ENCODE results near the gene SRCAP.

DNA sequence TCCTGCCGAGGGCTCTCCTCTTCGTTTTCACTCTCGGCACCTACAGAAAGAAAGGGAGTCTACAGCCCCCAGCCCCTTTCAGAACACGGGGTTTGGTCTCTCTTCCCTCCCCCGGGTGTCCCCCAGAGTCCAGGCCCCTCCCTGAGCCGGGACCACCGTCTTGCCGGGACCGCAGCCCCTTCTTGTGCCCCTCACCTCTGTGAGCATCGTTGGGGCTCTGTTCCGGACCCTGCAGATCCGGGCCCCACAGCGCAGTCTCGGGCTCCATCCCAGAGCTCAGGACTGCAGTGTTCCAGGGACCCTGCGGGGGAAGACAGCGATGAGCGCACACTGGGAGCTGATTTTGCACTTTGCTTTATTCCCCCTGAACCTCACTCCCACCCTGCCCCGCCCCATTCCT, 85.2 kb downstream of the SRCAP start:
- no peak for TF ChIP-seq POLR2A (IDR thresholded peaks at IDR 0.05)
- TF ChIP-seq, protein P1, sequence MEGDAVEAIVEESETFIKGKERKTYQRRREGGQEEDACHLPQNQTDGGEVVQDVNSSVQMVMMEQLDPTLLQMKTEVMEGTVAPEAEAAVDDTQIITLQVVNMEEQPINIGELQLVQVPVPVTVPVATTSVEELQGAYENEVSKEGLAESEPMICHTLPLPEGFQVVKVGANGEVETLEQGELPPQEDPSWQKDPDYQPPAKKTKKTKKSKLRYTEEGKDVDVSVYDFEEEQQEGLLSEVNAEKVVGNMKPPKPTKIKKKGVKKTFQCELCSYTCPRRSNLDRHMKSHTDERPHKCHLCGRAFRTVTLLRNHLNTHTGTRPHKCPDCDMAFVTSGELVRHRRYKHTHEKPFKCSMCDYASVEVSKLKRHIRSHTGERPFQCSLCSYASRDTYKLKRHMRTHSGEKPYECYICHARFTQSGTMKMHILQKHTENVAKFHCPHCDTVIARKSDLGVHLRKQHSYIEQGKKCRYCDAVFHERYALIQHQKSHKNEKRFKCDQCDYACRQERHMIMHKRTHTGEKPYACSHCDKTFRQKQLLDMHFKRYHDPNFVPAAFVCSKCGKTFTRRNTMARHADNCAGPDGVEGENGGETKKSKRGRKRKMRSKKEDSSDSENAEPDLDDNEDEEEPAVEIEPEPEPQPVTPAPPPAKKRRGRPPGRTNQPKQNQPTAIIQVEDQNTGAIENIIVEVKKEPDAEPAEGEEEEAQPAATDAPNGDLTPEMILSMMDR (IDR thresholded peaks at IDR 0.05): no peak
